Activated T-cell treated with anti-CD3 and anti-CD28 coated beads for 24 hours (primary cell): ENCODE results near the gene RYR2.
"Not testable (repeated sequence)": the region's sequence is repeated elsewhere in the genome, so short reads cannot be mapped to it uniquely, and the experiment has no call there.

Experiments used
- DNase-seq: peaks from one replicate; pipeline ENCODE4 v3.0.0-alpha.2; 2020; ENCODE audit warnings: low read depth

The RYR2 gene

GRCh38 chr1:237792149-237792548 is 750.2 kb downstream of the RYR2 start:
- no peak for DNase-seq

- DNase-seq = no peak
Observed at GRCh38 chr1:237792726-237793125, 750.7 kb downstream of the RYR2 start.

- no peak for DNase-seq
Observed at GRCh38 chr1:237794071-237794470, 752.1 kb downstream of the RYR2 start.

- DNase-seq = no peak
Observed at GRCh38 chr1:237795558-237795957, 753.6 kb downstream of the RYR2 start.

- DNase-seq = peak; percentile 10
Observed at GRCh38 chr1:237799762-237800474, 757.9 kb downstream of the RYR2 start.

GRCh38 chr1:237804516-237804915 is 762.5 kb downstream of the RYR2 start:
- DNase-seq = no peak

- DNase-seq = no peak
Observed at GRCh38 chr1:237809099-237809498, 767.1 kb downstream of the RYR2 start.

- DNase-seq = no peak
Observed at GRCh38 chr1:237811633-237812032, 769.6 kb downstream of the RYR2 start.

GRCh38 chr1:237812061-237812460 is 770.1 kb downstream of the RYR2 start:
- no peak for DNase-seq

- no peak for DNase-seq
Observed at GRCh38 chr1:237814319-237814924, 772.4 kb downstream of the RYR2 start.

GRCh38 chr1:237817277-237817676 is 775.3 kb downstream of the RYR2 start:
- no peak for DNase-seq

- not testable (repeated sequence) for DNase-seq
Observed at GRCh38 chr1:237820634-237821033, 778.6 kb downstream of the RYR2 start.

- DNase-seq = no peak
Observed at GRCh38 chr1:237832858-237833257, 790.9 kb downstream of the RYR2 start.

- DNase-seq = no peak
Observed at GRCh38 chr1:237834048-237834447, 792.1 kb downstream of the RYR2 start.

GRCh38 chr1:237834461-237834860 is 792.5 kb downstream of the RYR2 start:
- no peak for DNase-seq

GRCh38 chr1:237838320-237838719 is 796.3 kb downstream of the RYR2 start:
- DNase-seq = no peak

- no peak for DNase-seq
Observed at GRCh38 chr1:237838904-237839534, 797.0 kb downstream of the RYR2 start.

GRCh38 chr1:237841485-237841884 is 799.5 kb downstream of the RYR2 start:
- DNase-seq = no peak

GRCh38 chr1:237843516-237843915 is 801.5 kb downstream of the RYR2 start:
- not testable (repeated sequence) for DNase-seq

- no peak for DNase-seq
Observed at GRCh38 chr1:237851210-237851845, 809.3 kb downstream of the RYR2 start.

- DNase-seq = no peak
Observed at GRCh38 chr1:237852342-237852741, 810.4 kb downstream of the RYR2 start.

- DNase-seq = no peak
Observed at GRCh38 chr1:237857455-237857854, 815.5 kb downstream of the RYR2 start.

GRCh38 chr1:237858992-237859391 is 817.0 kb downstream of the RYR2 start:
- DNase-seq = no peak
